Heart left ventricle (tissue), 13 donors: ENCODE data around the gene SOCS6.

Experiments used
- CTCF ChIP-seq, 12 donors: fragments of 200-600 bp; sonication (generic) in 4 of 12; IDR thresholded peaks; one replicate each; pipeline versions ENCODE4 v1.5.0 to v1.8.0; 2018 to 2022; ENCODE audit warnings: antibody characterized with exemption in 12 of 12, mild to moderate bottlenecking in 5 of 12
- POLR2A ChIP-seq, 2 donors: fragments of 450-650 bp; IDR thresholded peaks; one replicate each; pipeline ENCODE4 v1.6.1; 2017; ENCODE audit warnings: antibody characterized with exemption in 2 of 2, mild to moderate bottlenecking in 2 of 2, moderate library complexity in 2 of 2
- donor health status: ischemic (EF 13 %, LVEDD 7.1; RV severe dilation, severe dysfunction).
- donor health status: DM: no; HTN: yes; CAD: no.
- donor health status: DM: no; HTN: no; CAD: no.
- donor health status: ischemic (EF 25% LVEDD 6.9; RV normal size, moderate dysfunction).
- donor health status: ischemic (EF 25% LVEDD 5.7; RV mildly dilated, moderate dysfunction).
- donor health status: ischemic (EF 35%, LVEDD 5.7; RV mildly dilated, moderate dysfunction).
- donor health status: nonischemic (EF 11% LVEDD 7.7; RV severe dilation, severe dysfunction).
- donor health status: DM: yes; HTN: yes; CAD: no.
- donor health status: PGD.
- donor health status: ischemic (EF 29% LVEDD 5.4; RV normal size, mild dysfunction).
- donor health status: nonischemic (EF 23%, LVEDD 6.1; RV moderate dilation, normal function).

- no peak for TF ChIP-seq CTCF (IDR thresholded peaks at IDR 0.05)
- no peak for TF ChIP-seq POLR2A (IDR thresholded peaks at IDR 0.05)
Observed at GRCh38 chr18:70365361-70365760, 76.5 kb downstream of the SOCS6 start.
